Panc1 (cell line): ENCODE data around the gene SIGLECL1. TPM values are rescaled to one million over a fixed set of nuclear protein-coding genes. Genes with fewer than 3 reads are reported as not detected.

Source experiments
- ATAC-seq: fragments of 200-7000 bp; cut with Tn5 transposase; 2 replicates; pipeline ENCODE4 v1.9.1; 2020; ENCODE audit warnings: mild to moderate bottlenecking, moderate library complexity
- BruUV-seq: library from RNA; stranded (reverse); fragments of 400-500 nt; replicated peaks from 2 replicates; lab custom pipeline; 2021; lab: Mats Ljungman, UMichigan
- CTCF ChIA-PET: fragments of 300-600 bp; sonication (Branson Sonifier 250); formaldehyde crosslinking; loops from one replicate; lab custom pipeline; 2022; ENCODE audit warnings: antibody characterized with exemption; lab: Charles Lee
- POLR2A ChIA-PET: fragments of 300-600 bp; sonication (Branson Sonifier 250); formaldehyde crosslinking; loops from one replicate; lab custom pipeline; 2022; ENCODE audit warnings: antibody characterized with exemption; lab: Charles Lee
- DNase-seq: peaks from one replicate; pipeline ENCODE4 v3.0.0-alpha.2; 2010; ENCODE audit warnings: low read depth, low spot score
- H3K27ac ChIP-seq: 2 replicates; pipeline ENCODE4 v1.5.1; 2011; ENCODE audit warnings: mild to moderate bottlenecking, low read length, inconsistent platforms
- H3K27me3 ChIP-seq: fragments of 200-500 bp; sonication (Bioruptor generic); 2 replicates; pipeline ENCODE4 v1.6.0; 2014; ENCODE audit warnings: low read length, inconsistent platforms; ENCODE audit not compliant: control insufficient read depth, insufficient read depth
- H3K36me3 ChIP-seq: fragments of 200-500 bp; sonication (Bioruptor generic); 2 replicates; pipeline ENCODE4 v1.5.1; 2014; ENCODE audit warnings: inconsistent platforms, mild to moderate bottlenecking, low read length, moderate library complexity; ENCODE audit not compliant: control insufficient read depth, insufficient read depth
- H3K4me1 ChIP-seq: 2 replicates; pipeline ENCODE4 v1.5.1; 2011; ENCODE audit warnings: inconsistent platforms, mild to moderate bottlenecking, low read length, moderate library complexity; ENCODE audit not compliant: control insufficient read depth, insufficient read depth
- H3K4me3 ChIP-seq, 2 experiments: 2 replicates each; pipeline ENCODE4 v1.5.1; 2011 to 2012; ENCODE audit warnings: low read depth in 2 of 2, low read length in 2 of 2, mild to moderate bottlenecking in 2 of 2, inconsistent platforms in 1 of 2, moderate library complexity in 1 of 2
- H3K9me3 ChIP-seq: fragments of 200-500 bp; sonication (Bioruptor generic); 2 replicates; pipeline ENCODE4 v1.5.1; 2014; ENCODE audit warnings: low read depth, mild to moderate bottlenecking, inconsistent platforms, low read length, moderate library complexity; ENCODE audit not compliant: control insufficient read depth, insufficient read depth
- POLR2AphosphoS5 ChIP-seq: IDR thresholded peaks from 2 replicates; pipeline ENCODE4 v1.6.1; 2012; ENCODE audit warnings: mild to moderate bottlenecking, low read depth, low read length, moderate library complexity
- SIN3A ChIP-seq: IDR thresholded peaks from 2 replicates; pipeline ENCODE4 v1.6.1; 2012; ENCODE audit warnings: low read depth, mild to moderate bottlenecking, low read length, moderate library complexity, borderline replicate concordance; ENCODE audit not compliant: insufficient read depth
- TCF7L2 ChIP-seq: IDR thresholded peaks from 2 replicates; pipeline ENCODE4 v1.6.1; 2011; ENCODE audit warnings: mild to moderate bottlenecking, low read depth, low read length, inconsistent platforms
- in situ Hi-C: cut with HindIII; loops from 2 replicates; pipeline ENCODE4 v1.10.0; 2016; ENCODE audit warnings: low sequenced_read_pairs, low pct_unique_long_range_greater_than_20kb
- intact Hi-C: fragments of 100-400 bp; cut with micrococcal nuclease; formaldehyde crosslinking; loops from one replicate; pipeline ENCODE4 v1.10.0; 2022; ENCODE audit not compliant: unreplicated experiment
- total RNA-seq: library from RNA; stranded (reverse); gene quantifications from one replicate; pipeline ENCODE4 v1.2.1, GENCODE V29; 2021; ENCODE audit not compliant: unreplicated experiment
- TF ChIP-seq, protein P1 (sequence below): fragments of 450-650 bp; IDR thresholded peaks from 2 replicates; pipeline ENCODE4 v1.5.1; 2017; ENCODE audit warnings: mild to moderate bottlenecking
- TF ChIP-seq, protein P2 (sequence below), 2 experiments: IDR thresholded peaks; 2 replicates each; pipeline ENCODE4 v1.6.1; 2011 to 2012; ENCODE audit warnings: low read depth in 2 of 2, control low read depth in 1 of 2, low read length in 1 of 2, mild to moderate bottlenecking in 1 of 2, moderate library complexity in 1 of 2; ENCODE audit not compliant: insufficient read depth in 1 of 2

SIGLECL1 gene
- total RNA-seq, 1 experiment from 2014 or later = not detected

GRCh38 chr19:51285682-51286081, 34.8 kb downstream of the SIGLECL1 start:
- ChIA-PET POLR2A (no interaction called here), CTCF (no interaction called here)
- H3K27ac ChIP-seq = no peak overlapping the region
- no peak for DNase-seq
- TF ChIP-seq, protein P1, sequence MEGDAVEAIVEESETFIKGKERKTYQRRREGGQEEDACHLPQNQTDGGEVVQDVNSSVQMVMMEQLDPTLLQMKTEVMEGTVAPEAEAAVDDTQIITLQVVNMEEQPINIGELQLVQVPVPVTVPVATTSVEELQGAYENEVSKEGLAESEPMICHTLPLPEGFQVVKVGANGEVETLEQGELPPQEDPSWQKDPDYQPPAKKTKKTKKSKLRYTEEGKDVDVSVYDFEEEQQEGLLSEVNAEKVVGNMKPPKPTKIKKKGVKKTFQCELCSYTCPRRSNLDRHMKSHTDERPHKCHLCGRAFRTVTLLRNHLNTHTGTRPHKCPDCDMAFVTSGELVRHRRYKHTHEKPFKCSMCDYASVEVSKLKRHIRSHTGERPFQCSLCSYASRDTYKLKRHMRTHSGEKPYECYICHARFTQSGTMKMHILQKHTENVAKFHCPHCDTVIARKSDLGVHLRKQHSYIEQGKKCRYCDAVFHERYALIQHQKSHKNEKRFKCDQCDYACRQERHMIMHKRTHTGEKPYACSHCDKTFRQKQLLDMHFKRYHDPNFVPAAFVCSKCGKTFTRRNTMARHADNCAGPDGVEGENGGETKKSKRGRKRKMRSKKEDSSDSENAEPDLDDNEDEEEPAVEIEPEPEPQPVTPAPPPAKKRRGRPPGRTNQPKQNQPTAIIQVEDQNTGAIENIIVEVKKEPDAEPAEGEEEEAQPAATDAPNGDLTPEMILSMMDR = no peak
- TF ChIP-seq SIN3A = no peak
- intact Hi-C loops (no loop called here), in situ Hi-C loops (no loop called here)
- H3K4me3 ChIP-seq = no peak overlapping the region
- no peak for ATAC-seq
- H3K27me3 ChIP-seq = no peaks in the 10 kb centered on the region
- no peaks in the 10 kb centered on the region for H3K4me1 ChIP-seq
- no peaks in the 10 kb centered on the region for H3K36me3 ChIP-seq
- no TSS peak for BruUV-seq
- no peaks in the 10 kb centered on the region for H3K9me3 ChIP-seq

DNA sequence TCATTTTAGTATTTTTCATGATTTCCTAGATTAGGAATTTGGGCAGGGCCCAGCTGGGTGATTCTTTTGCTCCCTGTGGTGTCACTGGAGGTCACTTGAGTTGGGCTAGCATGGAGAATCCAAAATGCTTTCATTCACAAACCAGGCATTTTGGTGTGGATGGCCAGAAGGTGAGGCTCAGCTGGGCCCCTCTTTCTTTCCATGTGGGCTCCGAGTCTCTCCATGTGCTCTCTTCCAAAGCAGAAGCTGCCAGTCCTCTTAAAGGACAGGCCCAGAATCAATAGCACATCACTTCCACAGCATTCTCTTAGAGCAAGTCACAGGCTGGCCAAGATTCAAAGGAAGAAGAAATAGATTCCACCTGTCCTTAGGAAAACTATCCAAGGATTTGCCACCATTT, 38.8 kb downstream of the SIGLECL1 start:
- no peak for ATAC-seq
- POLR2A ChIA-PET = no interaction called here
- intact Hi-C loops = no loop called here

More for the DNA sequence above, 38.8 kb downstream of the SIGLECL1 start:
- no peak for DNase-seq
- H3K4me3 ChIP-seq = no peak overlapping the region
- no TSS peak for BruUV-seq
- H3K9me3 ChIP-seq = no peaks in the 10 kb centered on the region
- CTCF ChIA-PET = no interaction called here
- H3K4me1 ChIP-seq = no peaks in the 10 kb centered on the region
- TF ChIP-seq, protein P1 = no peak
- TF ChIP-seq, protein P2, sequence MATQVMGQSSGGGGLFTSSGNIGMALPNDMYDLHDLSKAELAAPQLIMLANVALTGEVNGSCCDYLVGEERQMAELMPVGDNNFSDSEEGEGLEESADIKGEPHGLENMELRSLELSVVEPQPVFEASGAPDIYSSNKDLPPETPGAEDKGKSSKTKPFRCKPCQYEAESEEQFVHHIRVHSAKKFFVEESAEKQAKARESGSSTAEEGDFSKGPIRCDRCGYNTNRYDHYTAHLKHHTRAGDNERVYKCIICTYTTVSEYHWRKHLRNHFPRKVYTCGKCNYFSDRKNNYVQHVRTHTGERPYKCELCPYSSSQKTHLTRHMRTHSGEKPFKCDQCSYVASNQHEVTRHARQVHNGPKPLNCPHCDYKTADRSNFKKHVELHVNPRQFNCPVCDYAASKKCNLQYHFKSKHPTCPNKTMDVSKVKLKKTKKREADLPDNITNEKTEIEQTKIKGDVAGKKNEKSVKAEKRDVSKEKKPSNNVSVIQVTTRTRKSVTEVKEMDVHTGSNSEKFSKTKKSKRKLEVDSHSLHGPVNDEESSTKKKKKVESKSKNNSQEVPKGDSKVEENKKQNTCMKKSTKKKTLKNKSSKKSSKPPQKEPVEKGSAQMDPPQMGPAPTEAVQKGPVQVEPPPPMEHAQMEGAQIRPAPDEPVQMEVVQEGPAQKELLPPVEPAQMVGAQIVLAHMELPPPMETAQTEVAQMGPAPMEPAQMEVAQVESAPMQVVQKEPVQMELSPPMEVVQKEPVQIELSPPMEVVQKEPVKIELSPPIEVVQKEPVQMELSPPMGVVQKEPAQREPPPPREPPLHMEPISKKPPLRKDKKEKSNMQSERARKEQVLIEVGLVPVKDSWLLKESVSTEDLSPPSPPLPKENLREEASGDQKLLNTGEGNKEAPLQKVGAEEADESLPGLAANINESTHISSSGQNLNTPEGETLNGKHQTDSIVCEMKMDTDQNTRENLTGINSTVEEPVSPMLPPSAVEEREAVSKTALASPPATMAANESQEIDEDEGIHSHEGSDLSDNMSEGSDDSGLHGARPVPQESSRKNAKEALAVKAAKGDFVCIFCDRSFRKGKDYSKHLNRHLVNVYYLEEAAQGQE (IDR thresholded peaks at IDR 0.05; ENCODE audit: insufficient read depth in 1 of 2, low read depth in 2 of 2, low read length in 1 of 2) = no peak
- no peak for TF ChIP-seq SIN3A
- no peak for TF ChIP-seq TCF7L2
- TF ChIP-seq POLR2AphosphoS5 = no peak
- H3K36me3 ChIP-seq = no peaks in the 10 kb centered on the region
- no peak overlapping the region for H3K27ac ChIP-seq
- in situ Hi-C loops = no loop called here
- no peaks in the 10 kb centered on the region for H3K27me3 ChIP-seq
